B cell (primary cell): ENCODE data around the gene TFAP2A. TPM values are rescaled to one million over a fixed set of nuclear protein-coding genes. Genes with fewer than 3 reads are reported as not detected.

Experiments used
- ATAC-seq: fragments of 200-7000 bp; cut with Tn5 transposase; one replicate; pipeline ENCODE4 v1.10.0; 2021; ENCODE audit warnings: low read depth, mild to moderate bottlenecking, moderate number of reproducible peaks, moderate library complexity
- CTCF ChIA-PET: fragments of 350-600 bp; sonication (Branson Sonifier 250); formaldehyde crosslinking; loops from one replicate; lab custom pipeline; 2021; ENCODE audit warnings: antibody characterized with exemption, inconsistent platforms; lab: Charles Lee
- POLR2A ChIA-PET: fragments of 350-600 bp; sonication (Branson Sonifier 250); formaldehyde crosslinking; loops from one replicate; lab custom pipeline; 2021; ENCODE audit warnings: antibody characterized with exemption; lab: Charles Lee
- DNase-seq: peaks from one replicate; pipeline ENCODE4 v3.0.0; 2013
- H2AFZ ChIP-seq: 2 replicates; pipeline ENCODE4 v1.6.1; 2012; ENCODE audit warnings: mild to moderate bottlenecking, low read depth, low read length; ENCODE audit not compliant: insufficient read depth, poor library complexity, severe bottlenecking
- H3K27ac ChIP-seq, 2 donors: 1 replicate in 1 of 2; 2 replicates in 1 of 2; pipeline ENCODE4 v1.5.1; 2012 to 2013; ENCODE audit warnings: low read length in 2 of 2, mild to moderate bottlenecking in 2 of 2, moderate library complexity in 1 of 2
- H3K27me3 ChIP-seq, 4 experiments: fragments of 200-600 bp in 1 of 4; sonication (generic) in 1 of 4; replicated peaks in 1 of 4; 1 replicate in 2 of 4; 2 replicates in 2 of 4; pipeline versions ENCODE4 v1.6.1 to v1.7.0; 2013 to 2016; ENCODE audit warnings: low read length in 3 of 4, mild to moderate bottlenecking in 2 of 4, mixed read lengths in 1 of 4, moderate library complexity in 1 of 4; ENCODE audit not compliant: insufficient read depth in 4 of 4, control insufficient read depth in 3 of 4; ENCODE audit errors: control extremely low read depth in 1 of 4
- H3K36me3 ChIP-seq, 2 experiments: replicated peaks in 1 of 2; 1 replicate in 1 of 2; 2 replicates in 1 of 2; pipeline versions ENCODE4 v1.6.1 to v1.7.1; 2013; ENCODE audit warnings: low read length in 1 of 2; ENCODE audit not compliant: insufficient read depth in 2 of 2, control insufficient read depth in 1 of 2; ENCODE audit errors: control extremely low read depth in 1 of 2, extremely low read depth in 1 of 2
- H3K4me1 ChIP-seq, 2 donors: fragments of 200-600 bp in 1 of 2; sonication (generic) in 1 of 2; 1 replicate in 1 of 2; 2 replicates in 1 of 2; pipeline versions ENCODE4 v1.5.1 to v1.6.1; 2013 to 2017; ENCODE audit warnings: low read length in 2 of 2; ENCODE audit not compliant: control insufficient read depth in 2 of 2, insufficient read depth in 2 of 2
- H3K4me2 ChIP-seq: replicated peaks from 2 replicates; pipeline ENCODE3; 2012; ENCODE audit warnings: mild to moderate bottlenecking, low read depth, low read length; ENCODE audit not compliant: poor library complexity, severe bottlenecking
- H3K4me3 ChIP-seq, 5 experiments: fragments of 200-600 bp in 1 of 5; sonication (generic) in 1 of 5; 1 replicate in 3 of 5; 2 replicates in 2 of 5; pipeline versions ENCODE4 v1.5.1 to v1.7.0; 2011 to 2016; ENCODE audit warnings: low read length in 4 of 5, mild to moderate bottlenecking in 4 of 5, low read depth in 2 of 5, control low read depth in 1 of 5, moderate library complexity in 1 of 5; ENCODE audit not compliant: insufficient read depth in 1 of 5; ENCODE audit errors: control extremely low read depth in 1 of 5, extremely low read depth in 1 of 5
- H3K79me2 ChIP-seq: fragments of 200-600 bp; sonication (generic); one replicate; pipeline ENCODE4 v1.6.0; 2016; ENCODE audit warnings: low read length; ENCODE audit not compliant: control insufficient read depth, insufficient read depth
- H3K9ac ChIP-seq: fragments of 200-600 bp; sonication (generic); 2 replicates; pipeline ENCODE4 v1.6.1; 2017; ENCODE audit warnings: mild to moderate bottlenecking, low read length, moderate library complexity
- H3K9me3 ChIP-seq, 3 donors: one replicate each; pipeline versions ENCODE4 v1.6.1 to v1.7.1; 2013; ENCODE audit warnings: low read length in 2 of 3; ENCODE audit not compliant: control insufficient read depth in 2 of 3, insufficient read depth in 1 of 3; ENCODE audit errors: control extremely low read depth in 1 of 3
- H4K20me1 ChIP-seq: 2 replicates; pipeline ENCODE4 v1.6.0; 2012; ENCODE audit warnings: mild to moderate bottlenecking, low read length; ENCODE audit not compliant: insufficient read depth, control insufficient read depth, poor library complexity, severe bottlenecking
- H3K27ac Mint-ChIP-seq: one replicate; pipeline ENCODE4 v1.8.0; 2021; ENCODE audit warnings: mixed read lengths
- H3K27me3 Mint-ChIP-seq: one replicate; pipeline ENCODE4 v1.8.0; 2021; ENCODE audit warnings: mixed read lengths
- H3K4me1 Mint-ChIP-seq: one replicate; pipeline ENCODE4 v1.8.0; 2021; ENCODE audit warnings: mixed read lengths
- H3K4me3 Mint-ChIP-seq: one replicate; pipeline ENCODE4 v1.8.0; 2021; ENCODE audit warnings: mixed read lengths
- H3K9me3 Mint-ChIP-seq: one replicate; pipeline ENCODE4 v1.8.0; 2022; ENCODE audit warnings: mixed read lengths; ENCODE audit not compliant: insufficient read depth
- EZH2 ChIP-seq: IDR thresholded peaks from 2 replicates; pipeline ENCODE4 v1.6.1; 2012; ENCODE audit warnings: borderline replicate concordance, low read depth, mild to moderate bottlenecking, moderate library complexity, low read length; ENCODE audit not compliant: insufficient read depth, poor library complexity, severe bottlenecking
- WGBS: methylation state at CpG from one replicate; pipeline ENCODE4 v1.1.5; 2013; ENCODE audit warnings: missing lambda C conversion rate; ENCODE audit not compliant: insufficient coverage; 5-methylcytosine and 5-hydroxymethylcytosine counted together
- intact Hi-C: fragments of 100-400 bp; cut with micrococcal nuclease; formaldehyde crosslinking; loops from one replicate; pipeline ENCODE4 v1.10.0; 2022
- polyA plus RNA-seq: library from polyadenylated mRNA; depleted of rRNA; stranded (reverse); fragments of >200 nt; gene quantifications from 2 replicates; pipeline ENCODE4 v1.2.3, GENCODE V29; 2012
- total RNA-seq, 2 donors: library from RNA; stranded (reverse); fragments of 120-200 nt in 1 of 2; gene quantifications; 1 replicate in 1 of 2; 2 replicates in 1 of 2; pipeline versions ENCODE4 v1.2.3 to v1.2.4, GENCODE V29; 2013 to 2022
- TF ChIP-seq, protein P1 (sequence below): fragments of 200-600 bp; IDR thresholded peaks from one replicate; pipeline ENCODE4 v1.8.0; 2022; ENCODE audit warnings: antibody characterized with exemption, mild to moderate bottlenecking

The TFAP2A gene
- total and polyA plus RNA-seq, 2 donors (not counting 1 experiment from before 2014, with no cell fraction given): not detected

DNA sequence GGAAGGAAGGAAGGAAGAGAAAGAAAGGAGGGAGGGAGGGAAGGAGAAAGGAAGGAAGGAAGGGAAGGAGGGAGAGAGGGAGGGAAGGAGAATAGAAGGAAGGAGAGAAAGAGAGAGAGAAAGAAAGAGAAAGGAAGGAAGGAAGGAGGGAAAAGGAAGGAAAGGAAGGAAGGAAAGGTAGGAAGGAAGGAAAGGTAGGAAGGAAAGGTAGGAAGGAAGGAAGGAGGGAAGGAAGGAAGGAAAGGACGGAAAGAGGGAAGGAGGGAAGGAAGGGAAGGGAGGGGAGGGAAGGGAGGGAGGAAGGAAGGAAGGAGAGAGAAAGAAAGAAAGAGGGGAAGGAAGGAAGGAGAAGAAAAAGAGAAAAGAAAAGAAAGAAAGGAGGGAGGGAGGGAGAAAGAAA, 47.0 kb upstream of the TFAP2A start:
- ATAC-seq (no peak), DNase-seq (no peak)
- Histone ChIP-seq H3K4me1 (peaks cover 8 to 9% of the 10 kb centered on the region in 2 donors), H3K4me2 (no peak overlapping the region), H3K27ac (no peak overlapping the region), H3K4me3 (no peak overlapping the region), H3K79me2 (no peaks in the 10 kb centered on the region), H3K9ac (no peak overlapping the region), H2AFZ (no peak overlapping the region), H4K20me1 (no peaks in the 10 kb centered on the region), H3K9me3 (no peaks in the 10 kb centered on the region), H3K27me3 (peaks cover 0 to 11% (median 2%) of the 10 kb centered on the region in 4 experiments), H3K36me3 (no peaks in the 10 kb centered on the region)
- intact Hi-C loops: no loop called here
- Mint-ChIP-seq H3K27me3 (peaks cover 31% of the 10 kb centered on the region), H3K27ac (no peak overlapping the region), H3K9me3 (no peaks in the 10 kb centered on the region), H3K4me3 (no peak overlapping the region), H3K4me1 (peaks cover 11% of the 10 kb centered on the region)
- ChIA-PET CTCF (no interaction called here), POLR2A (no interaction called here)
- 67% methylated on average over 1 of the region's 1 CpG for WGBS
- TF ChIP-seq EZH2: no peak
- TF ChIP-seq, protein P1, sequence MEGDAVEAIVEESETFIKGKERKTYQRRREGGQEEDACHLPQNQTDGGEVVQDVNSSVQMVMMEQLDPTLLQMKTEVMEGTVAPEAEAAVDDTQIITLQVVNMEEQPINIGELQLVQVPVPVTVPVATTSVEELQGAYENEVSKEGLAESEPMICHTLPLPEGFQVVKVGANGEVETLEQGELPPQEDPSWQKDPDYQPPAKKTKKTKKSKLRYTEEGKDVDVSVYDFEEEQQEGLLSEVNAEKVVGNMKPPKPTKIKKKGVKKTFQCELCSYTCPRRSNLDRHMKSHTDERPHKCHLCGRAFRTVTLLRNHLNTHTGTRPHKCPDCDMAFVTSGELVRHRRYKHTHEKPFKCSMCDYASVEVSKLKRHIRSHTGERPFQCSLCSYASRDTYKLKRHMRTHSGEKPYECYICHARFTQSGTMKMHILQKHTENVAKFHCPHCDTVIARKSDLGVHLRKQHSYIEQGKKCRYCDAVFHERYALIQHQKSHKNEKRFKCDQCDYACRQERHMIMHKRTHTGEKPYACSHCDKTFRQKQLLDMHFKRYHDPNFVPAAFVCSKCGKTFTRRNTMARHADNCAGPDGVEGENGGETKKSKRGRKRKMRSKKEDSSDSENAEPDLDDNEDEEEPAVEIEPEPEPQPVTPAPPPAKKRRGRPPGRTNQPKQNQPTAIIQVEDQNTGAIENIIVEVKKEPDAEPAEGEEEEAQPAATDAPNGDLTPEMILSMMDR: no peak

DNA sequence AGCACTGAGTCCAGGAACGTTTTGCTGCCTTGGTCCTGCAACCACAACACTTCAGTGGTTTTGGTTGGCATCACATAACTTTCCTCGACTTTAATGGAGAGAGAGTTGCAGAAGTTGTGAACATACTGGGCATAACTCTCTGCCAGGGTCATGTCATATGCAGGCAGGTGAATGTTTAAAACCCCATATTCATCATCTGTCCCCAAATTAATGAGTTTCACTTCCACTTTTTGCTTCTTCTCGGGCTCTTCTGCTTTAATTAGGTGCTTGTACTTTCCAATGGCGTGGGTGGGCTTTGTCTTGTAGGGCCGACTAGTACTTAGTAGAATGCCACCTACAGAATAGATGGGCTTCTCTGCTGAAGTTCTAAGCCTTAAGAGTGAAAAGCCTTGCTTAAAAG, 45.2 kb upstream of the TFAP2A start:
- ChIA-PET POLR2A (no interaction called here), CTCF (no interaction called here)
- Mint-ChIP-seq H3K9me3 (no peaks in the 10 kb centered on the region), H3K4me3 (peak overlapping the region; percentile 8), H3K27ac (no peak overlapping the region), H3K27me3 (peaks cover 28% of the 10 kb centered on the region), H3K4me1 (peaks cover 11% of the 10 kb centered on the region)
- H3K27ac ChIP-seq: no peak overlapping the region
- H3K9me3 ChIP-seq: no peaks in the 10 kb centered on the region
- 33% methylated on average over 4 of the region's 5 CpGs for WGBS
- peak; percentile 37 for DNase-seq
- TF ChIP-seq, protein P1: no peak
- TF ChIP-seq EZH2: no peak
- H3K9ac ChIP-seq: no peak overlapping the region
- no peaks in the 10 kb centered on the region for H3K79me2 ChIP-seq
- H3K4me3 ChIP-seq: no peak overlapping the region
- ATAC-seq: peak; percentile 31
- no peaks in the 10 kb centered on the region for H4K20me1 ChIP-seq
- no peaks in the 10 kb centered on the region for H3K36me3 ChIP-seq
- intact Hi-C loops: no loop called here
- peak overlapping the region; percentile 17 for H3K4me2 ChIP-seq
- H3K4me1 ChIP-seq: peaks cover 8 to 9% of the 10 kb centered on the region in 2 donors
- peaks cover 0 to 9% (median 2%) of the 10 kb centered on the region in 4 experiments for H3K27me3 ChIP-seq
- no peak overlapping the region for H2AFZ ChIP-seq
